Measurements from ENCODE around the gene COPS9. TPM values are rescaled to one million over a fixed set of nuclear protein-coding genes. Genes with fewer than 3 reads are reported as not detected.
A peak's percentile ranks its signal among the peaks of the same experiment; 100 is the strongest.

Gene COPS9
- total and polyA plus RNA-seq, 2 experiments from 2014 or later, result 91.7 to 629 TPM

DNA sequence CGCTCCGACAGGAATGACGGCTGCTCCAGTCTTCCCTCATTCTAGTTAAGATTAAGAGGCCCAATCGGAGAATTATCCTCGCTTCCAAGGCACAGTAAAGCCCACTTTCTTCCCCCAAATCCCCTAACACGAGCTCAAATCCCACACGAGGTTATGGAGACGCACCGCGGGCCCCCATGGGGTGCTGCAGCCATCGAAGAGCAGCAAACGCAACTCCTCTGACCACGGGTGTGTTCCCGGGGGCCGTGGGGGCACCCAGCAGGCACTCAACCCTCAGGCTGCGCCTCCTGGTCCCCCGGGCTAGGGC, 446 bp downstream of the COPS9 start (continued):
- TF ChIP-seq, protein P1, sequence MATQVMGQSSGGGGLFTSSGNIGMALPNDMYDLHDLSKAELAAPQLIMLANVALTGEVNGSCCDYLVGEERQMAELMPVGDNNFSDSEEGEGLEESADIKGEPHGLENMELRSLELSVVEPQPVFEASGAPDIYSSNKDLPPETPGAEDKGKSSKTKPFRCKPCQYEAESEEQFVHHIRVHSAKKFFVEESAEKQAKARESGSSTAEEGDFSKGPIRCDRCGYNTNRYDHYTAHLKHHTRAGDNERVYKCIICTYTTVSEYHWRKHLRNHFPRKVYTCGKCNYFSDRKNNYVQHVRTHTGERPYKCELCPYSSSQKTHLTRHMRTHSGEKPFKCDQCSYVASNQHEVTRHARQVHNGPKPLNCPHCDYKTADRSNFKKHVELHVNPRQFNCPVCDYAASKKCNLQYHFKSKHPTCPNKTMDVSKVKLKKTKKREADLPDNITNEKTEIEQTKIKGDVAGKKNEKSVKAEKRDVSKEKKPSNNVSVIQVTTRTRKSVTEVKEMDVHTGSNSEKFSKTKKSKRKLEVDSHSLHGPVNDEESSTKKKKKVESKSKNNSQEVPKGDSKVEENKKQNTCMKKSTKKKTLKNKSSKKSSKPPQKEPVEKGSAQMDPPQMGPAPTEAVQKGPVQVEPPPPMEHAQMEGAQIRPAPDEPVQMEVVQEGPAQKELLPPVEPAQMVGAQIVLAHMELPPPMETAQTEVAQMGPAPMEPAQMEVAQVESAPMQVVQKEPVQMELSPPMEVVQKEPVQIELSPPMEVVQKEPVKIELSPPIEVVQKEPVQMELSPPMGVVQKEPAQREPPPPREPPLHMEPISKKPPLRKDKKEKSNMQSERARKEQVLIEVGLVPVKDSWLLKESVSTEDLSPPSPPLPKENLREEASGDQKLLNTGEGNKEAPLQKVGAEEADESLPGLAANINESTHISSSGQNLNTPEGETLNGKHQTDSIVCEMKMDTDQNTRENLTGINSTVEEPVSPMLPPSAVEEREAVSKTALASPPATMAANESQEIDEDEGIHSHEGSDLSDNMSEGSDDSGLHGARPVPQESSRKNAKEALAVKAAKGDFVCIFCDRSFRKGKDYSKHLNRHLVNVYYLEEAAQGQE (IDR thresholded peaks at IDR 0.05; ENCODE audit: unreplicated experiment), result no peak
- TF ChIP-seq EZH2 (IDR thresholded peaks at IDR 0.05; ENCODE audit: low read depth, unreplicated experiment), result no peak
- no peak for TF ChIP-seq CREB1 (CRISPR knock-in tag; IDR thresholded peaks at IDR 0.05; ENCODE audit: low read depth)
- TF ChIP-seq STAT1 (IDR thresholded peaks at IDR 0.05; ENCODE audit: unreplicated experiment), result no peak
- TF ChIP-seq, protein P2, sequence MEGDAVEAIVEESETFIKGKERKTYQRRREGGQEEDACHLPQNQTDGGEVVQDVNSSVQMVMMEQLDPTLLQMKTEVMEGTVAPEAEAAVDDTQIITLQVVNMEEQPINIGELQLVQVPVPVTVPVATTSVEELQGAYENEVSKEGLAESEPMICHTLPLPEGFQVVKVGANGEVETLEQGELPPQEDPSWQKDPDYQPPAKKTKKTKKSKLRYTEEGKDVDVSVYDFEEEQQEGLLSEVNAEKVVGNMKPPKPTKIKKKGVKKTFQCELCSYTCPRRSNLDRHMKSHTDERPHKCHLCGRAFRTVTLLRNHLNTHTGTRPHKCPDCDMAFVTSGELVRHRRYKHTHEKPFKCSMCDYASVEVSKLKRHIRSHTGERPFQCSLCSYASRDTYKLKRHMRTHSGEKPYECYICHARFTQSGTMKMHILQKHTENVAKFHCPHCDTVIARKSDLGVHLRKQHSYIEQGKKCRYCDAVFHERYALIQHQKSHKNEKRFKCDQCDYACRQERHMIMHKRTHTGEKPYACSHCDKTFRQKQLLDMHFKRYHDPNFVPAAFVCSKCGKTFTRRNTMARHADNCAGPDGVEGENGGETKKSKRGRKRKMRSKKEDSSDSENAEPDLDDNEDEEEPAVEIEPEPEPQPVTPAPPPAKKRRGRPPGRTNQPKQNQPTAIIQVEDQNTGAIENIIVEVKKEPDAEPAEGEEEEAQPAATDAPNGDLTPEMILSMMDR (conservative IDR thresholded peaks at IDR 0.05; ENCODE audit: low read depth in 2 of 2), result no peak

DNA sequence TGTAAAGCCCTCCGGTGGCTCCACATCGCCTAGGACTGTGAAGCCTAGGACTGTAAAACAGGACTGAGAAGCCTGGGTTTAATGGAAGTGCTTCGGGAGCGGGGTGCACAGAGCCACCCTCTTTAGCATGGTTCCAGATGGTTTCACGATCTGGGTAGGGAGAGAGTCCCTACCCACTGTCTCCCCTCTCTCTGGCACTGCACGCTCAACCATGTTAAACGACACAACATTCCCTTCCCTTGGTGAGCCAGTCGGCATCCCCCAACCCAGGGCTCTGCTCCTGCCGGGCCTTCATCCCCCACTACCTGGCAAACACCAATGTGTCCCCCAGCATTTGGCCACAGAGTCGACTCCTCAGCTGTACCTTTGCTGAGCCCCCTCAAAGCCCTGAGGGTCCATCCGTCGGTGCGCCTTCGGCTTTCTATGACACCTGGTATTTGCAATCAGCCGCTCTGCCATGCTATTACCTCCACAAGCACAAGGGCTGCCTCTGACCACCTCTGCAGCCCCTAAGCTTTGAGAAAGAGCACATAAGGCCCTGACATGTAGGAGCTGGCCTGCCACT, 1.1 kb downstream of the COPS9 start:
- H3K4me2 ChIP-seq, result peak overlapping the region; percentile 99
- H3K9me2 ChIP-seq (ENCODE audit: insufficient read depth), result no peaks in the 10 kb centered on the region
- H3K36me3 ChIP-seq (ENCODE audit: insufficient read depth), result peaks cover 27% of the 10 kb centered on the region
- peaks cover 31% of the 10 kb centered on the region for H3K79me2 ChIP-seq (replicated peaks; ENCODE audit: insufficient read depth)
- Mint-ChIP-seq H3K36me3 (ENCODE audit: low read depth) (peaks cover 49% of the 10 kb centered on the region), H3K27ac (peak overlapping the region; percentile 92), H3K27me3 (ENCODE audit: insufficient read depth, low read depth, poor library complexity) (peaks cover 14% of the 10 kb centered on the region), H3K9me3 (peaks cover 4% of the 10 kb centered on the region; the same call in 1 of the 3 replicates), H3K4me1 (peaks cover 36% of the 10 kb centered on the region), H3K4me3 (peak overlapping the region; percentile 98)
- H3K4me1 ChIP-seq (ENCODE audit: insufficient read depth), result peaks cover 9% of the 10 kb centered on the region
- H3K27me3 ChIP-seq (ENCODE audit: insufficient read depth), result no peaks in the 10 kb centered on the region
- peak overlapping the region; percentile 88 for H3K4me3 ChIP-seq
- DNase-seq (ENCODE audit: low spot score), result no peak
- H3K27ac ChIP-seq (ENCODE audit: low read depth), result no peak overlapping the region
- ATAC-seq, result no peak
- no peak overlapping the region for H2AFZ ChIP-seq
- H4K20me1 ChIP-seq (replicated peaks; ENCODE audit: insufficient read depth), result peaks cover 15% of the 10 kb centered on the region
- TF ChIP-seq ZNF331 (CRISPR knock-in tag; IDR thresholded peaks at IDR 0.05; ENCODE audit: low read depth), result no peak
- no peak for TF ChIP-seq EZH2 (IDR thresholded peaks at IDR 0.05; ENCODE audit: low read depth, unreplicated experiment)
- no peak for TF ChIP-seq POLR2AphosphoS5 (IDR thresholded peaks at IDR 0.05; ENCODE audit: low read depth)
- H3F3A ChIP-seq (replicated peaks; ENCODE audit: low read depth), result no peaks in the 10 kb centered on the region

DNA sequence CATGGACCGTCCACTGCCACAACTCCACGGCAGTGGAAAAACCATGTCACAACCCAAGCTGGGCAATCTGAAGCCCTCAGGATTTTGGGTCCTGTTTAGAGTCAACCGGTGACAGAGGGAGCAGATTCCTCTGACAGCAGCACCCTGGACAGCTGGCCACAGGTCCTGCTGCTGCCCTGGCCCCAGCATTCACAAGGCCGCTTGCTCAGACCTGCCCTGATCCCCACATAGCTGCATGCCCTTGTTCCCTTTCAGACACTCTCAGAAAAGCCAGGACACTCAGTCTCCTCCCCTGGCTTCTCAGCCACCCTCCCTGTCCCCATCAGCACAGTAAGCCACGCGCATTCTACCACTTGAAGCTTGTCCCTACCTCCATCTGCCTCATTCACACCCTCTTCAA, 1.6 kb downstream of the COPS9 start:
- peak overlapping the region; percentile 99 for H3K4me2 ChIP-seq
- H3K27ac ChIP-seq (ENCODE audit: low read depth), result no peak overlapping the region
- peaks cover 9% of the 10 kb centered on the region for H3K27me3 Mint-ChIP-seq (ENCODE audit: insufficient read depth, low read depth, poor library complexity)
- no peak for ATAC-seq
- DNase-seq (ENCODE audit: low spot score), result no peak
- H3K9me3 Mint-ChIP-seq, result peaks cover 4% of the 10 kb centered on the region; the same call in 1 of the 3 replicates
- no peak overlapping the region for H3K27ac Mint-ChIP-seq
- no peak overlapping the region for H2AFZ ChIP-seq
- peaks cover 3% of the 10 kb centered on the region for H3K4me1 ChIP-seq (ENCODE audit: insufficient read depth)
- H3F3A ChIP-seq (replicated peaks; ENCODE audit: low read depth), result no peaks in the 10 kb centered on the region
- H3K4me3 Mint-ChIP-seq, result peak overlapping the region; percentile 98
- peaks cover 31% of the 10 kb centered on the region for H3K79me2 ChIP-seq (replicated peaks; ENCODE audit: insufficient read depth)
- peaks cover 55% of the 10 kb centered on the region for H3K36me3 Mint-ChIP-seq (ENCODE audit: low read depth)
- no peaks in the 10 kb centered on the region for H3K27me3 ChIP-seq (ENCODE audit: insufficient read depth)
- no peaks in the 10 kb centered on the region for H3K9me2 ChIP-seq (ENCODE audit: insufficient read depth)
- peaks cover 15% of the 10 kb centered on the region for H4K20me1 ChIP-seq (replicated peaks; ENCODE audit: insufficient read depth)
- peak overlapping the region; percentile 88 for H3K4me3 ChIP-seq
- peaks cover 31% of the 10 kb centered on the region for H3K36me3 ChIP-seq (ENCODE audit: insufficient read depth)
- peaks cover 31% of the 10 kb centered on the region for H3K4me1 Mint-ChIP-seq
- TF ChIP-seq EZH2phosphoT487 (IDR thresholded peaks at IDR 0.05; ENCODE audit: unreplicated experiment), result no peak
- TF ChIP-seq CREB1 (CRISPR knock-in tag; IDR thresholded peaks at IDR 0.05; ENCODE audit: low read depth), result no peak
- no peak for TF ChIP-seq JUNB (IDR thresholded peaks at IDR 0.05; ENCODE audit: unreplicated experiment)
- TF ChIP-seq STAT1 (IDR thresholded peaks at IDR 0.05; ENCODE audit: unreplicated experiment), result no peak
- no peak for TF ChIP-seq NANOG (IDR thresholded peaks at IDR 0.05; ENCODE audit: borderline replicate concordance)
- TF ChIP-seq EZH2 (IDR thresholded peaks at IDR 0.05; ENCODE audit: low read depth, unreplicated experiment), result no peak
- TF ChIP-seq ZNF331 (CRISPR knock-in tag; IDR thresholded peaks at IDR 0.05; ENCODE audit: low read depth), result no peak
- TF ChIP-seq, protein P3, sequence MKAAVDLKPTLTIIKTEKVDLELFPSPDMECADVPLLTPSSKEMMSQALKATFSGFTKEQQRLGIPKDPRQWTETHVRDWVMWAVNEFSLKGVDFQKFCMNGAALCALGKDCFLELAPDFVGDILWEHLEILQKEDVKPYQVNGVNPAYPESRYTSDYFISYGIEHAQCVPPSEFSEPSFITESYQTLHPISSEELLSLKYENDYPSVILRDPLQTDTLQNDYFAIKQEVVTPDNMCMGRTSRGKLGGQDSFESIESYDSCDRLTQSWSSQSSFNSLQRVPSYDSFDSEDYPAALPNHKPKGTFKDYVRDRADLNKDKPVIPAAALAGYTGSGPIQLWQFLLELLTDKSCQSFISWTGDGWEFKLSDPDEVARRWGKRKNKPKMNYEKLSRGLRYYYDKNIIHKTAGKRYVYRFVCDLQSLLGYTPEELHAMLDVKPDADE (IDR thresholded peaks at IDR 0.05), result no peak
- TF ChIP-seq, protein P1 (IDR thresholded peaks at IDR 0.05; ENCODE audit: unreplicated experiment), result no peak
- no peak for TF ChIP-seq POLR2AphosphoS5 (IDR thresholded peaks at IDR 0.05; ENCODE audit: low read depth)

Data from GM23338 (cell line).